ENCODE results near the gene SRSF4.

SRSF4 gene

GRCh38 chr1:29190718-29191117, 9.0 kb upstream of the SRSF4 start:
- no peak overlapping the region for H3K4me3 ChIP-seq (ENCODE audit: low read depth, low read length)
- no peaks in the 10 kb centered on the region for H3K27me3 ChIP-seq (replicated peaks)
- TF ChIP-seq CTCF (IDR thresholded peaks at IDR 0.05; ENCODE audit: low read depth, low read length, missing control alignments), result no peak
- in situ Hi-C loops (cut with HindIII; ENCODE audit: low pct_ligation_motif_present, low sequenced_read_pairs), result no loop called here
- peaks cover 2% of the 10 kb centered on the region for H3K36me3 ChIP-seq (replicated peaks)
- no peak for DNase-seq
- H3K27ac ChIP-seq, result no peak overlapping the region

- no peak for DNase-seq
- Histone ChIP-seq H3K36me3 (replicated peaks) (no peaks in the 10 kb centered on the region), H3K27ac (no peak overlapping the region), H3K27me3 (replicated peaks) (no peaks in the 10 kb centered on the region), H3K4me3 (ENCODE audit: low read depth, low read length) (no peak overlapping the region)
- in situ Hi-C loops (cut with HindIII; ENCODE audit: low pct_ligation_motif_present, low sequenced_read_pairs), result no loop called here
- TF ChIP-seq CTCF (IDR thresholded peaks at IDR 0.05; ENCODE audit: low read depth, low read length, missing control alignments), result no peak
These were observed 5.0 kb upstream of the SRSF4 start for GRCh38 chr1:29186707-29187106.

- H3K36me3 ChIP-seq (replicated peaks), result no peaks in the 10 kb centered on the region
- no peak for DNase-seq
- no peak overlapping the region for H3K4me3 ChIP-seq (ENCODE audit: low read depth, low read length)
- H3K27me3 ChIP-seq (replicated peaks), result no peaks in the 10 kb centered on the region
- no peak overlapping the region for H3K27ac ChIP-seq
- no peak for TF ChIP-seq CTCF (IDR thresholded peaks at IDR 0.05; ENCODE audit: low read depth, low read length, missing control alignments)
- in situ Hi-C loops (cut with HindIII; ENCODE audit: low pct_ligation_motif_present, low sequenced_read_pairs), result no loop called here
These were observed 4.6 kb upstream of the SRSF4 start for GRCh38 chr1:29186252-29186651.

- Histone ChIP-seq H3K27me3 (replicated peaks) (no peaks in the 10 kb centered on the region), H3K27ac (no peak overlapping the region), H3K36me3 (replicated peaks) (peaks cover 6% of the 10 kb centered on the region), H3K4me3 (ENCODE audit: low read depth, low read length) (no peak overlapping the region)
- in situ Hi-C loops (cut with HindIII; ENCODE audit: low pct_ligation_motif_present, low sequenced_read_pairs), result no loop called here
- TF ChIP-seq CTCF (IDR thresholded peaks at IDR 0.05; ENCODE audit: low read depth, low read length, missing control alignments), result no peak
- DNase-seq, result no peak
These were observed 1.6 kb upstream of the SRSF4 start for GRCh38 chr1:29183287-29183686.

- peak overlapping the region; percentile 96 for H3K4me3 ChIP-seq (ENCODE audit: low read depth, low read length)
- H3K27me3 ChIP-seq (replicated peaks), result no peaks in the 10 kb centered on the region
- H3K27ac ChIP-seq, result peak overlapping the region; percentile 98
- peaks cover 6% of the 10 kb centered on the region for H3K36me3 ChIP-seq (replicated peaks)
- in situ Hi-C loops (cut with HindIII; ENCODE audit: low pct_ligation_motif_present, low sequenced_read_pairs), result no loop called here
- TF ChIP-seq CTCF (IDR thresholded peaks at IDR 0.05; ENCODE audit: low read depth, low read length, missing control alignments), result no peak
- peak; percentile 11 for DNase-seq
These were observed 945 bp downstream of the SRSF4 start for GRCh38 chr1:29180497-29181412.
